ENCODE measurements around the gene REPS1.

The REPS1 gene

DNA sequence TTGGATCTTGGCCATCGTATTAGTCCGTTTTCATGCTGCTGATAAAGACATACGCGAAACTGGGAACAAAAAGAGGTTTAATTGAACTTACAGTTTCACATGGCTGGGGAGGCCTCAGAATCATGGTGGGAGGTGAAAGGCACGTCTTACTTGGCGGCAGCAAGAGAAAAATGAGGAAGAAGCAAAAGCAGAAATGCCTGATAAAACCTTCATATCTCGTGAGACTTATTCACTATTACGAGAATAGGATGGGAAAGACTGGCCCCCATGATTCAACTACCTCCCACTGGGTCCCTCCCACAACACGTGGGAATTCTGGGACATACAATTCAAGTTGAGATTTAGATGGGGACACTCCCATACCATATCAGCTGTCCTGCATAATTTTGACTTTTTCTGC lies 20.1 kb upstream of the REPS1 start:
- Histone ChIP-seq H3K23ac (ENCODE audit: low read length) (no peak overlapping the region), H2BK120ac (ENCODE audit: insufficient read depth, low read length, poor library complexity) (no peak overlapping the region), H2BK5ac (ENCODE audit: low read depth, low read length, poor library complexity) (no peak overlapping the region), H2AK5ac (ENCODE audit: low read length) (no peak overlapping the region), H3K14ac (ENCODE audit: low read length) (no peak overlapping the region), H3K9me3 (ENCODE audit: insufficient read depth, low read depth, low read length) (no peaks in the 10 kb centered on the region), H4K91ac (ENCODE audit: low read depth, low read length) (no peak overlapping the region), H2BK12ac (ENCODE audit: low read length) (no peak overlapping the region), H2AFZ (ENCODE audit: insufficient read depth, low read length, poor library complexity) (no peak overlapping the region), H4K12ac (ENCODE audit: low read depth, low read length) (no peak overlapping the region), H3K9ac (ENCODE audit: low read length) (no peak overlapping the region), H3K79me2 (ENCODE audit: control insufficient read depth, insufficient read depth, low read length, poor library complexity) (no peaks in the 10 kb centered on the region), H3K27ac (ENCODE audit: low read depth, low read length) (no peak overlapping the region), H3K27me3 (ENCODE audit: insufficient read depth, low read length) (no peaks in the 10 kb centered on the region), H3K4me3 (ENCODE audit: low read depth, low read length) (no peak overlapping the region), H3K4me1 (ENCODE audit: control insufficient read depth in 1 of 2, insufficient read depth in 2 of 2, low read length in 2 of 2) (no peaks in the 10 kb centered on the region), H3K4ac (ENCODE audit: low read depth, low read length) (no peak overlapping the region), H3K36me3 (ENCODE audit: control insufficient read depth in 1 of 2, insufficient read depth in 2 of 2, low read length in 2 of 2) (no peaks in the 10 kb centered on the region), H3K79me1 (ENCODE audit: low read length) (no peaks in the 10 kb centered on the region), H3K18ac (ENCODE audit: low read length) (no peak overlapping the region), H3K4me2 (ENCODE audit: low read length) (no peak overlapping the region), H4K8ac (ENCODE audit: low read depth, low read length) (no peak overlapping the region)
- no peak for DNase-seq
- WGBS (ENCODE audit: extremely low coverage, insufficient coverage, insufficient read length), result no CpG with 5 or more reads among the region's 9 CpGs

DNA sequence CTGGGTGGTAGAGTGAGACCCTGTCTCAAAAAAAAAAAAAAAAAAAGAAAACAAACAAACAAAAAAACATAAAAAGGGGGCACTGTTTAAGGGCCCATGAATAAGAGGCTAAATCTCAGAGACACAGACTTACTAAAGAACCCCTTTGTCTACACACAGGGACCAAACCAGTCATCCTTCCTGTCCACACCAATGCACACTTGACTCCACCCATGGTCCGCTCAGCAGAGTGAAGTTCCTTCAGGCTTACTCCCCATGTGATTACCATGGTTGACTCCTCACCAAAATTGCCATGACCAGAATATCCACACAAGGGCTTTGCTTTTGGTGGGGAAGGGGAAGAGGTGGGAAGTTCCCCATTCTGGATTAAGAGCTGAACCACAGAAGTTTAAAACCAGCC lies 19.4 kb upstream of the REPS1 start:
- DNase-seq, result no peak
- H2BK120ac ChIP-seq (ENCODE audit: insufficient read depth, low read length, poor library complexity), result no peak overlapping the region
- H2AFZ ChIP-seq (ENCODE audit: insufficient read depth, low read length, poor library complexity), result no peak overlapping the region
- no peak overlapping the region for H4K91ac ChIP-seq (ENCODE audit: low read depth, low read length)
- H3K27ac ChIP-seq (ENCODE audit: low read depth, low read length), result no peak overlapping the region
- no peak overlapping the region for H3K4me3 ChIP-seq (ENCODE audit: low read depth, low read length)
- no peaks in the 10 kb centered on the region for H3K79me1 ChIP-seq (ENCODE audit: low read length)
- H3K14ac ChIP-seq (ENCODE audit: low read length), result no peak overlapping the region
- no peak overlapping the region for H4K12ac ChIP-seq (ENCODE audit: low read depth, low read length)
- H3K4me1 ChIP-seq (ENCODE audit: control insufficient read depth in 1 of 2, insufficient read depth in 2 of 2, low read length in 2 of 2), result no peaks in the 10 kb centered on the region
- H3K27me3 ChIP-seq (ENCODE audit: insufficient read depth, low read length), result no peaks in the 10 kb centered on the region
- H2AK5ac ChIP-seq (ENCODE audit: low read length), result no peak overlapping the region
- H2BK12ac ChIP-seq (ENCODE audit: low read length), result no peak overlapping the region
- H2BK5ac ChIP-seq (ENCODE audit: low read depth, low read length, poor library complexity), result no peak overlapping the region
- no peak overlapping the region for H3K4me2 ChIP-seq (ENCODE audit: low read length)
- no peak overlapping the region for H3K18ac ChIP-seq (ENCODE audit: low read length)
- no peak overlapping the region for H3K9ac ChIP-seq (ENCODE audit: low read length)
- no peak overlapping the region for H4K8ac ChIP-seq (ENCODE audit: low read depth, low read length)
- H3K79me2 ChIP-seq (ENCODE audit: control insufficient read depth, insufficient read depth, low read length, poor library complexity), result no peaks in the 10 kb centered on the region
- H3K23ac ChIP-seq (ENCODE audit: low read length), result no peak overlapping the region
- H3K4ac ChIP-seq (ENCODE audit: low read depth, low read length), result no peak overlapping the region
- no peaks in the 10 kb centered on the region for H3K9me3 ChIP-seq (ENCODE audit: insufficient read depth, low read depth, low read length)
- no CpG with 5 or more reads among the region's 1 CpG for WGBS (ENCODE audit: extremely low coverage, insufficient coverage, insufficient read length)
- no peaks in the 10 kb centered on the region for H3K36me3 ChIP-seq (ENCODE audit: control insufficient read depth in 1 of 2, insufficient read depth in 2 of 2, low read length in 2 of 2)

DNA sequence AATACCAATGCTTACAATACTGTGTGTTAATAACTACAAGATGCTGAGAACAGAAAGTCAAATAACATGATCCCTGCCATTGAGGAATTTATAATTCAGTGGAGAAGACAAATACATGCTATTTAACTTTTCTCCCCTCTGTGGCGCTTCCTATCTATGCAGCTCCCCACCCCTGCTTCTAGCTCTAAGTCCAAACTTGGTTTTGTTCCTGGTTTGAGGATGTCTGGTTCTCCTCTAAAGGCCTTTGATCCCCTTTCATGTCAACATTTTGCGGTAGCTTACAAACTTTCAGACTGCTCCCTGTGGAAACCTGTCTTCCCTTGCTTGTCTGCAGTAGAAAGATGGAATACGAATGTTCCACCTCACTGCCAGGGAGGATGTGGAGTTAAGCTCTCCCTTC lies 18.4 kb upstream of the REPS1 start:
- Histone ChIP-seq H3K4ac (ENCODE audit: low read depth, low read length) (no peak overlapping the region), H3K23ac (ENCODE audit: low read length) (no peak overlapping the region), H4K91ac (ENCODE audit: low read depth, low read length) (no peak overlapping the region), H2BK120ac (ENCODE audit: insufficient read depth, low read length, poor library complexity) (no peak overlapping the region), H3K9me3 (ENCODE audit: insufficient read depth, low read depth, low read length) (no peaks in the 10 kb centered on the region), H3K4me3 (ENCODE audit: low read depth, low read length) (no peak overlapping the region), H3K27me3 (ENCODE audit: insufficient read depth, low read length) (no peaks in the 10 kb centered on the region), H3K4me2 (ENCODE audit: low read length) (no peak overlapping the region), H3K14ac (ENCODE audit: low read length) (no peak overlapping the region), H4K12ac (ENCODE audit: low read depth, low read length) (no peak overlapping the region), H2BK5ac (ENCODE audit: low read depth, low read length, poor library complexity) (no peak overlapping the region), H2AK5ac (ENCODE audit: low read length) (no peak overlapping the region), H3K4me1 (ENCODE audit: control insufficient read depth in 1 of 2, insufficient read depth in 2 of 2, low read length in 2 of 2) (no peaks in the 10 kb centered on the region), H3K79me1 (ENCODE audit: low read length) (no peaks in the 10 kb centered on the region), H3K9ac (ENCODE audit: low read length) (no peak overlapping the region), H3K36me3 (ENCODE audit: control insufficient read depth in 1 of 2, insufficient read depth in 2 of 2, low read length in 2 of 2) (no peaks in the 10 kb centered on the region), H2BK12ac (ENCODE audit: low read length) (no peak overlapping the region), H3K18ac (ENCODE audit: low read length) (no peak overlapping the region), H3K27ac (ENCODE audit: low read depth, low read length) (no peak overlapping the region), H4K8ac (ENCODE audit: low read depth, low read length) (no peak overlapping the region), H2AFZ (ENCODE audit: insufficient read depth, low read length, poor library complexity) (no peak overlapping the region), H3K79me2 (ENCODE audit: control insufficient read depth, insufficient read depth, low read length, poor library complexity) (no peaks in the 10 kb centered on the region)
- WGBS (ENCODE audit: extremely low coverage, insufficient coverage, insufficient read length), result no CpG with 5 or more reads among the region's 3 CpGs
- no peak for DNase-seq

DNA sequence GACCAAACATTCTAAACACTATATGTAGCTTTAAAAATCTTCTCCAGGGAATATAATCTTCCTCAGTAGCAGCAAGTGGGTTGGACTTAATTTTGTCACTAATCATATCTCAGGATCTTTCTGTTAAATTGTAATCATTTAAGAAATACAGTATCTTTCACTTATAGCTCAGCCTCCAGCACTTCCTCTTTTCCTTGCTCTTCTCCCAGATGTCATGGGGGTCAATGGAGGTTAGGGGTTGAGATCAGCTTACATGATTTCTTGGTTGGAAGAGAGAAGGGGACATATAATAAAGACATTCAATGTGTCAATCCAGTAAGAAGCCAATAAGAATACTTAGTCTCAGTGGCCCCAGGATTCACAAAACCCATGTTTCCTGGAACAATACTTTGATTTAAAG lies 15.7 kb upstream of the REPS1 start:
- Histone ChIP-seq H3K14ac (ENCODE audit: low read length) (no peak overlapping the region), H3K27ac (ENCODE audit: low read depth, low read length) (no peak overlapping the region), H3K36me3 (ENCODE audit: control insufficient read depth in 1 of 2, insufficient read depth in 2 of 2, low read length in 2 of 2) (no peaks in the 10 kb centered on the region), H2AK5ac (ENCODE audit: low read length) (no peak overlapping the region), H2BK5ac (ENCODE audit: low read depth, low read length, poor library complexity) (no peak overlapping the region), H3K18ac (ENCODE audit: low read length) (no peak overlapping the region), H3K79me1 (ENCODE audit: low read length) (no peaks in the 10 kb centered on the region), H4K91ac (ENCODE audit: low read depth, low read length) (no peak overlapping the region), H3K9ac (ENCODE audit: low read length) (no peak overlapping the region), H4K12ac (ENCODE audit: low read depth, low read length) (no peak overlapping the region), H3K23ac (ENCODE audit: low read length) (no peak overlapping the region), H3K27me3 (ENCODE audit: insufficient read depth, low read length) (no peaks in the 10 kb centered on the region), H2BK12ac (ENCODE audit: low read length) (no peak overlapping the region), H2BK120ac (ENCODE audit: insufficient read depth, low read length, poor library complexity) (no peak overlapping the region), H3K79me2 (ENCODE audit: control insufficient read depth, insufficient read depth, low read length, poor library complexity) (no peaks in the 10 kb centered on the region), H3K4me2 (ENCODE audit: low read length) (no peak overlapping the region), H3K9me3 (ENCODE audit: insufficient read depth, low read depth, low read length) (no peaks in the 10 kb centered on the region), H4K8ac (ENCODE audit: low read depth, low read length) (no peak overlapping the region), H3K4me3 (ENCODE audit: low read depth, low read length) (no peak overlapping the region), H2AFZ (ENCODE audit: insufficient read depth, low read length, poor library complexity) (no peak overlapping the region), H3K4ac (ENCODE audit: low read depth, low read length) (no peak overlapping the region), H3K4me1 (ENCODE audit: control insufficient read depth in 1 of 2, insufficient read depth in 2 of 2, low read length in 2 of 2) (no peaks in the 10 kb centered on the region)
- DNase-seq, result no peak

Measured in trophoblast cell (in vitro differentiated cells and primary cell).